ENCODE data around the gene ZNF521.

DNA sequence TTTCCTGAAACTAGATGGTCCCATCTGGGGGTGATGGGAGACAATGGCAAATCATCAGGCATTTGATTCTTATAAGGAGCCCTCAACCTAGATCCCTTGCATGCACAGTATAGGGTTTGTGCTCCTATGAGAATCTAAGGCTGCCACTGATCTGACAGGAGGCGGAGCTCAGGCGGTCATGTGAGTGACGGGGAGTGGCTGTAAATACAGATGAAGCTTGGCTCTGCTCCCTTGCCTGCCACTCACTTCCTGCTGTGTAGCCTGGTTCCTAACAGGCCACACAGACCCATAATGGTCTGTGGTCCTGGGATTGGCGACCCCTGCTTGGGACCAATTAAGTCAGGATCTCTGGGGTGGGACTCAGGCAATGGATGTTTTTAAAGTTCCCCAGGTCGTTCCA is 293.4 kb downstream of the ZNF521 start:
- TF ChIP-seq POLR2AphosphoS5 (IDR thresholded peaks at IDR 0.05; ENCODE audit: low read depth, low read length), result no peak; the same call in 1 of the 2 replicates
- TF ChIP-seq, protein P1, sequence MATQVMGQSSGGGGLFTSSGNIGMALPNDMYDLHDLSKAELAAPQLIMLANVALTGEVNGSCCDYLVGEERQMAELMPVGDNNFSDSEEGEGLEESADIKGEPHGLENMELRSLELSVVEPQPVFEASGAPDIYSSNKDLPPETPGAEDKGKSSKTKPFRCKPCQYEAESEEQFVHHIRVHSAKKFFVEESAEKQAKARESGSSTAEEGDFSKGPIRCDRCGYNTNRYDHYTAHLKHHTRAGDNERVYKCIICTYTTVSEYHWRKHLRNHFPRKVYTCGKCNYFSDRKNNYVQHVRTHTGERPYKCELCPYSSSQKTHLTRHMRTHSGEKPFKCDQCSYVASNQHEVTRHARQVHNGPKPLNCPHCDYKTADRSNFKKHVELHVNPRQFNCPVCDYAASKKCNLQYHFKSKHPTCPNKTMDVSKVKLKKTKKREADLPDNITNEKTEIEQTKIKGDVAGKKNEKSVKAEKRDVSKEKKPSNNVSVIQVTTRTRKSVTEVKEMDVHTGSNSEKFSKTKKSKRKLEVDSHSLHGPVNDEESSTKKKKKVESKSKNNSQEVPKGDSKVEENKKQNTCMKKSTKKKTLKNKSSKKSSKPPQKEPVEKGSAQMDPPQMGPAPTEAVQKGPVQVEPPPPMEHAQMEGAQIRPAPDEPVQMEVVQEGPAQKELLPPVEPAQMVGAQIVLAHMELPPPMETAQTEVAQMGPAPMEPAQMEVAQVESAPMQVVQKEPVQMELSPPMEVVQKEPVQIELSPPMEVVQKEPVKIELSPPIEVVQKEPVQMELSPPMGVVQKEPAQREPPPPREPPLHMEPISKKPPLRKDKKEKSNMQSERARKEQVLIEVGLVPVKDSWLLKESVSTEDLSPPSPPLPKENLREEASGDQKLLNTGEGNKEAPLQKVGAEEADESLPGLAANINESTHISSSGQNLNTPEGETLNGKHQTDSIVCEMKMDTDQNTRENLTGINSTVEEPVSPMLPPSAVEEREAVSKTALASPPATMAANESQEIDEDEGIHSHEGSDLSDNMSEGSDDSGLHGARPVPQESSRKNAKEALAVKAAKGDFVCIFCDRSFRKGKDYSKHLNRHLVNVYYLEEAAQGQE (IDR thresholded peaks at IDR 0.05; ENCODE audit: insufficient read depth in 1 of 2, low read depth in 2 of 2, low read length in 2 of 2), result no peak

Measured in PFSK-1 (cell line).